ENCODE data around the gene ELP6. TPM values are rescaled to one million over a fixed set of nuclear protein-coding genes. Genes with fewer than 3 reads are reported as not detected.

ELP6 gene
- total and polyA plus RNA-seq, 2 experiments from 2014 or later = 33.7 to 41.6 TPM

GRCh38 chr3:47525617-47526016 lies 12.1 kb upstream of the ELP6 start:
- Mint-ChIP-seq H3K36me3 (ENCODE audit: low read depth) (no peaks in the 10 kb centered on the region), H3K4me1 (peaks cover 13% of the 10 kb centered on the region), H3K27me3 (ENCODE audit: insufficient read depth, low read depth, poor library complexity) (peaks cover 26% of the 10 kb centered on the region), H3K27ac (no peak overlapping the region), H3K9me3 (no peaks in the 10 kb centered on the region; the same call in 2 of the 3 replicates), H3K4me3 (no peak overlapping the region)
- H3K9me2 ChIP-seq (ENCODE audit: insufficient read depth) = no peaks in the 10 kb centered on the region
- no peak overlapping the region for H3K4me2 ChIP-seq
- H3K4me1 ChIP-seq (ENCODE audit: insufficient read depth) = peaks cover 4% of the 10 kb centered on the region
- H3K4me3 ChIP-seq = no peak overlapping the region
- peaks cover 14% of the 10 kb centered on the region for H3K27me3 ChIP-seq (ENCODE audit: insufficient read depth)
- DNase-seq (ENCODE audit: low spot score) (no peak), ATAC-seq (no peak)
- H3K36me3 ChIP-seq (ENCODE audit: insufficient read depth) = no peaks in the 10 kb centered on the region
- H2AFZ ChIP-seq = no peak overlapping the region
- H4K20me1 ChIP-seq (replicated peaks; ENCODE audit: insufficient read depth) = no peaks in the 10 kb centered on the region
- H3K27ac ChIP-seq (ENCODE audit: low read depth) = no peak overlapping the region
- no peak for TF ChIP-seq EZH2 (IDR thresholded peaks at IDR 0.05; ENCODE audit: low read depth, unreplicated experiment)
- no peak for TF ChIP-seq CREB1 (CRISPR knock-in tag; IDR thresholded peaks at IDR 0.05; ENCODE audit: low read depth)
- no peak for TF ChIP-seq STAT1 (IDR thresholded peaks at IDR 0.05; ENCODE audit: unreplicated experiment)
- no peak for TF ChIP-seq REST (IDR thresholded peaks at IDR 0.05; ENCODE audit: unreplicated experiment)
- no peak for TF ChIP-seq ZNF331 (CRISPR knock-in tag; IDR thresholded peaks at IDR 0.05; ENCODE audit: low read depth)
- TF ChIP-seq CTCF (conservative IDR thresholded peaks at IDR 0.05; ENCODE audit: low read depth in 2 of 2) = no peak
- no peaks in the 10 kb centered on the region for H3K79me2 ChIP-seq (replicated peaks; ENCODE audit: insufficient read depth)
- peaks cover 9% of the 10 kb centered on the region for H3F3A ChIP-seq (replicated peaks; ENCODE audit: low read depth)

DNA sequence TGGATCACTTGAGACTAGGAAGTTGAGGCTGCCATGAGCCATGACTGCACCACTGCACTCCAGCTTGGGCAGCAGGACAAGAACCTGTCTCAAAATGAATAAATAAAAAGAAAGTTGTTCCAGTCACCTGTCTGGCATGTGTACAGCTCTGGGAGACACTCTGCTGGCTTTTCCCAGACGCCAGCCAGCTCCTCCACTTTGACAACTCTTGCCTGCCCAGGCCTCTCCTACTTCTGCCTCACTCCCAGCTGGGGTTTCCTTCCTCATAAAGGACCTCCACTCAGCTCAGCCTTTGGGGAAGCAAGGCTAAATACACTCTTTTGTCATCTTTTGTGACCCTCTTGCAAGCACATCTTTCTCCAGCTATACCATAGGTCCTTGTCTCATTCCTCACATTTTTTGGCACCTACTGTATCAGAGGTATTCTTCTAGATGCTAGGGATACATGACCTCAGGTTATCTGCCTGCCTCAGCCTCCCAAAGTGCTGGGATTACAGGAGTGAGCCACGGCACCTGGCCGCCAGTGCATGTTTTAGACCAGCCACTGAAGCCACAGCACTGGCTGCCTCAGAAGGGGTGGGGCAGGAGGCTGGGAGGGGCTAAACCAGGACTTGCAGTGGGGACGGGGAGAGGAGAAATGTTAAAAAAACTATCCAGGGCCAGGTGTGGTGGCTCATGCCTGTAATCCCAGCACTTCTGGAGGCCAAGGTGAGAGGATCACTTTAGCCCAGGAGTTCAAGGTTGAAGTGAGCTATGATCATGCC lies 10.0 kb upstream of the ELP6 start:
- no peaks in the 10 kb centered on the region; the same call in 2 of the 3 replicates for H3K9me3 Mint-ChIP-seq
- H4K20me1 ChIP-seq (replicated peaks; ENCODE audit: insufficient read depth) = no peaks in the 10 kb centered on the region
- no peak for TF ChIP-seq ZNF462 (CRISPR knock-in tag; IDR thresholded peaks at IDR 0.05)
- no peak for TF ChIP-seq EZH2 (IDR thresholded peaks at IDR 0.05; ENCODE audit: low read depth, unreplicated experiment)
- no peak for TF ChIP-seq JUNB (IDR thresholded peaks at IDR 0.05; ENCODE audit: unreplicated experiment)
- no peak for TF ChIP-seq EZH2phosphoT487 (IDR thresholded peaks at IDR 0.05; ENCODE audit: unreplicated experiment)

More for the DNA sequence above, 10.0 kb upstream of the ELP6 start:
- Mint-ChIP-seq H3K4me3 (no peak overlapping the region), H3K27me3 (ENCODE audit: insufficient read depth, low read depth, poor library complexity) (peaks cover 26% of the 10 kb centered on the region), H3K27ac (no peak overlapping the region), H3K36me3 (ENCODE audit: low read depth) (no peaks in the 10 kb centered on the region), H3K4me1 (peaks cover 15% of the 10 kb centered on the region)
- Histone ChIP-seq H2AFZ (0 out of 2 replicates have a peak overlapping the region, but pooled peaks have one; percentile 86), H3K27me3 (ENCODE audit: insufficient read depth) (peaks cover 14% of the 10 kb centered on the region), H3K36me3 (ENCODE audit: insufficient read depth) (no peaks in the 10 kb centered on the region), H3K27ac (ENCODE audit: low read depth) (no peak overlapping the region), H3K9me2 (ENCODE audit: insufficient read depth) (no peaks in the 10 kb centered on the region), H3K79me2 (replicated peaks; ENCODE audit: insufficient read depth) (no peaks in the 10 kb centered on the region), H3K4me3 (no peak overlapping the region), H3F3A (replicated peaks; ENCODE audit: low read depth) (peaks cover 9% of the 10 kb centered on the region), H3K4me2 (no peak overlapping the region), H3K4me1 (ENCODE audit: insufficient read depth) (peaks cover 11% of the 10 kb centered on the region)
- no peak for ATAC-seq
- DNase-seq (ENCODE audit: low spot score) = no peak

Measured in GM23338 (cell line).